Psoas muscle (tissue), 8 donors: ENCODE data around the gene SOCS3. TPM values are rescaled to one million over a fixed set of nuclear protein-coding genes. Genes with fewer than 3 reads are reported as not detected.
A peak's percentile ranks its signal among the peaks of the same experiment; 100 is the strongest.

Source experiments
- ATAC-seq, 4 donors: fragments of 200-7000 bp; cut with Tn5 transposase; one replicate each; pipeline ENCODE4 v1.9.1; 2020; ENCODE audit warnings: moderate library complexity in 3 of 4, mild to moderate bottlenecking in 2 of 4
- DNase-seq, 2 donors: peaks; one replicate each; pipeline ENCODE4 v3.0.0-alpha.2; 2020
- H3K27ac ChIP-seq: fragments of 200-600 bp; one replicate; pipeline ENCODE4 v1.8.0; 2022
- H3K27me3 ChIP-seq, 3 donors: fragments of 200-600 bp in 1 of 3; one replicate each; pipeline versions ENCODE4 v1.6.1 to v1.8.0; 2013 to 2022; ENCODE audit warnings: low read length in 2 of 3, mild to moderate bottlenecking in 2 of 3, moderate library complexity in 1 of 3; ENCODE audit not compliant: insufficient read depth in 3 of 3
- H3K36me3 ChIP-seq, 2 donors: fragments of 200-600 bp in 1 of 2; one replicate each; pipeline versions ENCODE4 v1.6.1 to v1.8.0; 2013 to 2022; ENCODE audit warnings: low read depth in 1 of 2, mild to moderate bottlenecking in 1 of 2, moderate library complexity in 1 of 2; ENCODE audit not compliant: insufficient read depth in 1 of 2
- H3K4me1 ChIP-seq: fragments of 200-600 bp; one replicate; pipeline ENCODE4 v1.8.0; 2022
- H3K4me3 ChIP-seq: fragments of 200-600 bp; one replicate; pipeline ENCODE4 v1.8.0; 2022; ENCODE audit warnings: mild to moderate bottlenecking
- H3K9me3 ChIP-seq: fragments of 200-600 bp; one replicate; pipeline ENCODE4 v1.8.0; 2022
- WGBS, 3 donors: extraction: QIAGEN DNeasy Blood & Tissue Kit; methylation state at CpG; one replicate each; pipeline versions ENCODE4 v1.1.6 to v1.1.7; 2013; 5-methylcytosine and 5-hydroxymethylcytosine counted together
- intact Hi-C, 2 donors: fragments of 100-400 bp; cut with DNase I; formaldehyde crosslinking; loops; one replicate each; pipeline versions ENCODE4 v1.11.0 to v1.14.2; 2022
- polyA plus RNA-seq, 3 donors: library from polyadenylated mRNA; stranded (reverse); fragments of 200-250 nt; gene quantifications; one replicate each; pipeline ENCODE4 v1.2.3, GENCODE V29; 2013
- total RNA-seq, 4 donors: library from RNA; stranded (reverse); fragmentation: NEBNext Ultra II Directional in 2 of 4; extraction: Animal tissue kit (Norgen Biotek cat#: 25700) in 2 of 4; gene quantifications; one replicate each; pipeline versions ENCODE4 v1.2.1 to v1.2.4, GENCODE V29; 2021 to 2023
- TF ChIP-seq, protein P1 (sequence below): fragments of 200-600 bp; IDR thresholded peaks from one replicate; pipeline ENCODE4 v1.8.0; 2022; ENCODE audit warnings: antibody characterized with exemption
- donor health status: healthy with polysubstance abuse.
- donor health status: DM: no; HTN: no; CAD: no; lungs with moderate emphysema.
- donor health status: Bipolar disorder and iron deficiency.
- donor health status: healthy.
- donor health status: DM: yes; HTN: yes; CAD: no.
- donor health status: DM: no; HTN: no; CAD: no.
- donor health status: DM: no; HTN: no; CAD: no.
- donor health status: DM: yes; HTN: yes; CAD: no.

The SOCS3 gene
- total and polyA plus RNA-seq, 7 donors = 5.3 to 43.5 (median 17.4) TPM

DNA sequence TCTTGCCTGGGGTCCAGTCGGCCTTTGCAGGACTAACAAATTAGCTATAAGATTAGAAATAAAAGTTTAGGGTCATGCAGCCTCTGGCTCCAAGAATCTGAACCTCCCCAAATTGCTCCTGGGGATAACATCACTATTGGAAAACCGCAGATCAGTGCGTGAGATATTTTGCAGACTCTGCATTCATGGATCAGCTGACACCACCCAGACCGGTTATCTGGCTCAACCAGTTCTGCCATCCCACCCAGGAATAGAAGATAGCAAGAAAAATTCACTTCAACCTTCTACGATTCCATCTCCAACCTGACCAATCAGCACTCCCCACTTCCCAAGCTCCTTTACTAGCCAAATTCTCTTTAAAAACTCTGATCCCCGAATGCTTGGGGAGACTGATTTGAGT lies 14.3 kb upstream of the SOCS3 start:
- Histone ChIP-seq H3K36me3 (no peaks in the 10 kb centered on the region), H3K9me3 (no peaks in the 10 kb centered on the region), H3K27ac (peak overlapping the region; percentile 9), H3K27me3 (no peaks in the 10 kb centered on the region), H3K4me3 (no peak overlapping the region), H3K4me1 (peaks cover 5% of the 10 kb centered on the region)
- ATAC-seq (no peak), DNase-seq (no peak)
- intact Hi-C loops = no loop called here
- TF ChIP-seq, protein P1, sequence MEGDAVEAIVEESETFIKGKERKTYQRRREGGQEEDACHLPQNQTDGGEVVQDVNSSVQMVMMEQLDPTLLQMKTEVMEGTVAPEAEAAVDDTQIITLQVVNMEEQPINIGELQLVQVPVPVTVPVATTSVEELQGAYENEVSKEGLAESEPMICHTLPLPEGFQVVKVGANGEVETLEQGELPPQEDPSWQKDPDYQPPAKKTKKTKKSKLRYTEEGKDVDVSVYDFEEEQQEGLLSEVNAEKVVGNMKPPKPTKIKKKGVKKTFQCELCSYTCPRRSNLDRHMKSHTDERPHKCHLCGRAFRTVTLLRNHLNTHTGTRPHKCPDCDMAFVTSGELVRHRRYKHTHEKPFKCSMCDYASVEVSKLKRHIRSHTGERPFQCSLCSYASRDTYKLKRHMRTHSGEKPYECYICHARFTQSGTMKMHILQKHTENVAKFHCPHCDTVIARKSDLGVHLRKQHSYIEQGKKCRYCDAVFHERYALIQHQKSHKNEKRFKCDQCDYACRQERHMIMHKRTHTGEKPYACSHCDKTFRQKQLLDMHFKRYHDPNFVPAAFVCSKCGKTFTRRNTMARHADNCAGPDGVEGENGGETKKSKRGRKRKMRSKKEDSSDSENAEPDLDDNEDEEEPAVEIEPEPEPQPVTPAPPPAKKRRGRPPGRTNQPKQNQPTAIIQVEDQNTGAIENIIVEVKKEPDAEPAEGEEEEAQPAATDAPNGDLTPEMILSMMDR = no peak
- WGBS, 3 donors = 62 to 78% (median 68%) methylated on average over 6 of the region's 6 CpGs

DNA sequence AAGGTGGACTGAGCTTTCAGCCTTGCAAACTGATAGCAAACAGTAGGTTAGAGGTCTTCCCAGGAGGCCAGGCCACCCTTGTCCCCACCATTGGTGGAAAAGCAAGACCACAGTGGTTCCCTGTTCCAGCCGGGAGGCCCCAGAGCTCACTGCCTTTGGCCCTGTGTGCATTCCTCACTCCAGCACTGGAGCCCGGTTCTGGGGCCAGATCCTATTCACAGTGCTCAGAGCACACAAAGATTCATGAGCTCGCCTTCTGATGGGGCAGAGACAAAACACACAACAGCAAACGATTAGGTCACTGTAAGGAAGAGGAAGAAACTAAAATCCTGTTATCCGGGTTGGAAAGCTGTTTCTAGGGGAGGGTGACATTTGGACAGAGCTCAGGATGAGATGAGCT lies 13.0 kb upstream of the SOCS3 start:
- Histone ChIP-seq H3K4me1 (peaks cover 2% of the 10 kb centered on the region), H3K36me3 (no peaks in the 10 kb centered on the region), H3K9me3 (no peaks in the 10 kb centered on the region), H3K27me3 (no peaks in the 10 kb centered on the region), H3K4me3 (no peak overlapping the region), H3K27ac (no peak overlapping the region)
- no peak for ATAC-seq
- TF ChIP-seq, protein P1 = no peak
- WGBS, 3 donors = 69 to 70% (median 69%) methylated on average over 5 of the region's 5 CpGs
- DNase-seq = no peak
- intact Hi-C loops = no loop called here

DNA sequence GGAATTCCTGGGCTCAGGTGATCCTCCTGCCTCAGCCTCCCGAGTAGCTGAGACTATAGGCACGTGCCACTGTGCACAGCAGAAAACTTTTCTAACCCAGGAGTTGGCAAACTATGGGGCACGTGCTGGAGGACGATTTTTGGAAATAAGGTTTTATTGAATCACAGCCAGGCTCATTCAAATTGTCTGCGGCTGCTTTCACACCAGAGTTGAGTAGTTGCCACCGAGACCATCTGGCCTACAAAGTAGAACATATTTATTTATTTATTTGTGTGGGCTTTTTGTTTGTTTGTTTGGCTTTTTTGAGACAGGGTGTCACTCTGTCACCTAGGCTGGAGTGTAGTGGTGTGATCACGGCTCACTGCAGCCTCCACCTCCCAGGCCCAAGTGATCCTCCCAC lies 11.2 kb upstream of the SOCS3 start:
- Histone ChIP-seq H3K36me3 (no peaks in the 10 kb centered on the region), H3K27me3 (no peaks in the 10 kb centered on the region), H3K27ac (no peak overlapping the region), H3K4me1 (no peaks in the 10 kb centered on the region), H3K4me3 (no peak overlapping the region), H3K9me3 (no peaks in the 10 kb centered on the region)
- DNase-seq = no peak
- TF ChIP-seq, protein P1 = no peak
- 49 to 54% (median 53%) methylated on average over 7 of the region's 7 CpGs for WGBS, 3 donors
- ATAC-seq = no peak
- intact Hi-C loops = no loop called here

DNA sequence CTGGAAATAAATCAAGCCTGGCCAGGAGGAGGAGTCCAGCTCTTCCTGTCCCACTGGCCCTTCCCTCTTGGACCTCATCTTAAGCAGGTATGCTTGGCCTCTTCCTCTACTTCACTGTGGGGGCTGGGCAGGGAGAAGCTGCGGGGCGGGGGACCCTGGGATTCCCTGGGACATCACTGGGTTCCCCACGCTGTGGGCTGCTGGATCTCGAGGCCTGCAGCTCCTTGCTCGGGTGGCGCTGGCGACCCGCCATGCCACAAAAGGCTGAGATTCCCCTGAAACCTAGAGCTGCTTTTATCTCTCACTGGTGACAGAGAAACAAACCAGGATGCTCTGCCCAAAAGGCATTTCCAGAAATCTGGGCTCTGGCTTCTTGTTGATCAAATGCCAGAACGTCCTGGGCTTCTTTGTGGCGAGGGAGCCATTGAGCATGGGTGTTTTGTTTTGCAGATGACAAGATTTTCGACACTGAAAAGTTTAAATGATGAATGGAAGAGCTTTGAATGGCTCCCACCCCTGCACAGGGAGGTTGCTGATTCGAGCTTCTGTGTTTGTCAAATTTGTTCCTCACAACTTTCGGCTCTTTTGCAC lies 10.0 kb upstream of the SOCS3 start:
- Histone ChIP-seq H3K36me3 (no peaks in the 10 kb centered on the region), H3K9me3 (no peaks in the 10 kb centered on the region), H3K4me3 (no peak overlapping the region), H3K27me3 (no peaks in the 10 kb centered on the region), H3K4me1 (no peaks in the 10 kb centered on the region), H3K27ac (no peak overlapping the region)
- intact Hi-C loops = no loop called here
- TF ChIP-seq, protein P1 = no peak
- DNase-seq (no peak), ATAC-seq (no peak)
- 71 to 78% (median 74%) methylated on average over 13 of the region's 13 CpGs for WGBS, 3 donors

DNA sequence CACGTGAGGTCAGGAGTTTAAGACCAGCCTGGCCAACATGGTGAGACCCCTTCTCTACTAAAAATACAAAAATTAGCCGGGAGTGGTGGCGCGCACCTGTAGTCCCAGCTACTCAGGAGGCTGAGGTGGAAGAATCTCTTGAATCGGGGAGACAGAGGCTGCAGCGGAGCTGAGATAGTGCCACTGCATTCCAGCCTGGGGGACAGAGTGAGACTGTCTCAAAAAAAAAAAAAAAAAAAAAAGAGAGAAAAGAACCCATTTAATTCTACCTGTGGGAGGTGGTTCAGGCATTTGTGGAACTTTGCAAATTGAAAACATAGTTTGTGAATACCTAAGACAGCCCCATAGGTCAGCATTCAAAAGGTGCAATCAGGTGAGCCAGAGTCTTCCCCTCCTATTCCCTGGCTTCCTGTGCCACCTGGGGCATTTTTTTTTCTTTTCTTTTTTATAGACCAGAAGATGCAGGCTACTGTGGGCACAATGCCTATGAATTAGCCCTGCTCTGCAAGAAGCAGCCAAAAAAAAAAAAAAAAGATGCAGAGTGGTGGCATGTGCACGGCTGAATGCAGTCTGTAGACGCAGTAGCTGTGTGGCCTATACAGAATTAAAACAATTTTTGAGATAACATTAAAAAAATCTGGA lies 9.1 kb upstream of the SOCS3 start:
- Histone ChIP-seq H3K36me3 (no peaks in the 10 kb centered on the region), H3K4me3 (no peak overlapping the region), H3K4me1 (no peaks in the 10 kb centered on the region), H3K27ac (no peak overlapping the region), H3K27me3 (no peaks in the 10 kb centered on the region), H3K9me3 (no peaks in the 10 kb centered on the region)
- 94% methylated on average over 8 of the region's 8 CpGs for WGBS, 3 donors
- TF ChIP-seq, protein P1 = no peak
- ATAC-seq (no peak), DNase-seq (peak in 1 of 2 donors; percentile 12)
- intact Hi-C loops = no loop called here
